ENCODE measurements around the gene ROCK2. TPM values are rescaled to one million over a fixed set of nuclear protein-coding genes. Genes with fewer than 3 reads are reported as not detected.

The ROCK2 gene
- total and polyA plus RNA-seq, 2 donors (not counting 1 experiment from before 2014, with no cell fraction given) = 2.3 to 30.2 TPM

- no peaks in the 10 kb centered on the region for H3K9me3 Mint-ChIP-seq (ENCODE audit: insufficient read depth)
- TF ChIP-seq EZH2 (IDR thresholded peaks at IDR 0.05; ENCODE audit: borderline replicate concordance, insufficient read depth, low read depth, low read length, poor library complexity, severe bottlenecking) = no peak
- TF ChIP-seq CTCF (IDR thresholded peaks at IDR 0.05) = no peak
- Histone ChIP-seq H3K4me1 (ENCODE audit: control insufficient read depth in 2 of 2, insufficient read depth in 2 of 2, low read length in 2 of 2) (no peaks in the 10 kb centered on the region), H3K36me3 (replicated peaks in 1 of 2; ENCODE audit: control extremely low read depth in 1 of 2, control insufficient read depth in 1 of 2, extremely low read depth in 1 of 2, insufficient read depth in 2 of 2, low read length in 1 of 2) (no peaks in the 10 kb centered on the region), H3K79me2 (ENCODE audit: control insufficient read depth, insufficient read depth, low read length) (peaks cover 68% of the 10 kb centered on the region), H3K27me3 (replicated peaks in 1 of 4; ENCODE audit: control extremely low read depth in 1 of 4, control insufficient read depth in 3 of 4, insufficient read depth in 4 of 4, low read length in 3 of 4) (no peaks in the 10 kb centered on the region), H3K9ac (ENCODE audit: low read length) (no peak overlapping the region), H3K4me2 (replicated peaks; ENCODE audit: low read depth, low read length, poor library complexity, severe bottlenecking) (no peak overlapping the region), H3K9me3 (ENCODE audit: control extremely low read depth in 1 of 3, control insufficient read depth in 2 of 3, insufficient read depth in 1 of 3, low read length in 2 of 3) (peaks cover 0 to 9% (median 0%) of the 10 kb centered on the region in 3 donors), H4K20me1 (ENCODE audit: control insufficient read depth, insufficient read depth, low read length, poor library complexity, severe bottlenecking) (peaks cover 10% of the 10 kb centered on the region), H3K27ac (ENCODE audit: low read length in 2 of 2) (no peak overlapping the region), H2AFZ (ENCODE audit: insufficient read depth, low read depth, low read length, poor library complexity, severe bottlenecking) (no peak overlapping the region), H3K4me3 (ENCODE audit: control extremely low read depth in 1 of 5, extremely low read depth in 1 of 5, insufficient read depth in 1 of 5, low read depth in 2 of 5, low read length in 4 of 5) (no peak overlapping the region)
- no peak overlapping the region for H3K4me3 Mint-ChIP-seq
- DNase-seq (no peak), ATAC-seq (ENCODE audit: low read depth) (no peak)
- POLR2A ChIA-PET = no interaction called here
- H3K27me3 Mint-ChIP-seq = no peaks in the 10 kb centered on the region
- WGBS (ENCODE audit: insufficient coverage) = no CpG with 5 or more reads among the region's 6 CpGs
- intact Hi-C loops (cut with micrococcal nuclease) = no loop called here
- H3K4me1 Mint-ChIP-seq = no peaks in the 10 kb centered on the region
- CTCF ChIA-PET = no interaction called here
- H3K27ac Mint-ChIP-seq = no peak overlapping the region
Measured at GRCh38 chr2:11299439-11299838, 45.0 kb downstream of the ROCK2 start.

- H3K9me3 Mint-ChIP-seq (ENCODE audit: insufficient read depth) = no peaks in the 10 kb centered on the region
- Histone ChIP-seq H3K4me3 (ENCODE audit: control extremely low read depth in 1 of 5, extremely low read depth in 1 of 5, insufficient read depth in 1 of 5, low read depth in 2 of 5, low read length in 4 of 5) (no peak overlapping the region), H3K4me1 (ENCODE audit: control insufficient read depth in 2 of 2, insufficient read depth in 2 of 2, low read length in 2 of 2) (no peaks in the 10 kb centered on the region), H4K20me1 (ENCODE audit: control insufficient read depth, insufficient read depth, low read length, poor library complexity, severe bottlenecking) (peaks cover 9% of the 10 kb centered on the region), H3K9ac (ENCODE audit: low read length) (no peak overlapping the region), H3K27me3 (replicated peaks in 1 of 4; ENCODE audit: control extremely low read depth in 1 of 4, control insufficient read depth in 3 of 4, insufficient read depth in 4 of 4, low read length in 3 of 4) (no peaks in the 10 kb centered on the region), H3K4me2 (replicated peaks; ENCODE audit: low read depth, low read length, poor library complexity, severe bottlenecking) (no peak overlapping the region), H3K36me3 (replicated peaks in 1 of 2; ENCODE audit: control extremely low read depth in 1 of 2, control insufficient read depth in 1 of 2, extremely low read depth in 1 of 2, insufficient read depth in 2 of 2, low read length in 1 of 2) (no peaks in the 10 kb centered on the region), H2AFZ (ENCODE audit: insufficient read depth, low read depth, low read length, poor library complexity, severe bottlenecking) (no peak overlapping the region), H3K79me2 (ENCODE audit: control insufficient read depth, insufficient read depth, low read length) (peaks cover 67% of the 10 kb centered on the region), H3K9me3 (ENCODE audit: control extremely low read depth in 1 of 3, control insufficient read depth in 2 of 3, insufficient read depth in 1 of 3, low read length in 2 of 3) (peaks cover 0 to 9% (median 0%) of the 10 kb centered on the region in 3 donors), H3K27ac (ENCODE audit: low read length in 2 of 2) (no peak overlapping the region)
- intact Hi-C loops (cut with micrococcal nuclease) = no loop called here
- no peak overlapping the region for H3K27ac Mint-ChIP-seq
- no peak for DNase-seq
- POLR2A ChIA-PET = no interaction called here
- no peak for ATAC-seq (ENCODE audit: low read depth)
- CTCF ChIA-PET = no interaction called here
- H3K4me3 Mint-ChIP-seq = no peak overlapping the region
- no peaks in the 10 kb centered on the region for H3K27me3 Mint-ChIP-seq
- WGBS (ENCODE audit: insufficient coverage) = no CpG with 5 or more reads among the region's 3 CpGs
- no peak for TF ChIP-seq CTCF (IDR thresholded peaks at IDR 0.05)
- TF ChIP-seq EZH2 (IDR thresholded peaks at IDR 0.05; ENCODE audit: borderline replicate concordance, insufficient read depth, low read depth, low read length, poor library complexity, severe bottlenecking) = no peak
- no peaks in the 10 kb centered on the region for H3K4me1 Mint-ChIP-seq
Measured at GRCh38 chr2:11298592-11298991, 45.8 kb downstream of the ROCK2 start.
